Islet precursor cell (in vitro differentiated cells): ENCODE data around the gene LURAP1L.
"Not testable (repeated sequence)": the region's sequence is repeated elsewhere in the genome, so short reads cannot be mapped to it uniquely, and the experiment has no call there.

Experiments used
- DNase-seq: peaks from one replicate; pipeline ENCODE4 v3.0.0-alpha.2; 2018

Gene LURAP1L

DNA sequence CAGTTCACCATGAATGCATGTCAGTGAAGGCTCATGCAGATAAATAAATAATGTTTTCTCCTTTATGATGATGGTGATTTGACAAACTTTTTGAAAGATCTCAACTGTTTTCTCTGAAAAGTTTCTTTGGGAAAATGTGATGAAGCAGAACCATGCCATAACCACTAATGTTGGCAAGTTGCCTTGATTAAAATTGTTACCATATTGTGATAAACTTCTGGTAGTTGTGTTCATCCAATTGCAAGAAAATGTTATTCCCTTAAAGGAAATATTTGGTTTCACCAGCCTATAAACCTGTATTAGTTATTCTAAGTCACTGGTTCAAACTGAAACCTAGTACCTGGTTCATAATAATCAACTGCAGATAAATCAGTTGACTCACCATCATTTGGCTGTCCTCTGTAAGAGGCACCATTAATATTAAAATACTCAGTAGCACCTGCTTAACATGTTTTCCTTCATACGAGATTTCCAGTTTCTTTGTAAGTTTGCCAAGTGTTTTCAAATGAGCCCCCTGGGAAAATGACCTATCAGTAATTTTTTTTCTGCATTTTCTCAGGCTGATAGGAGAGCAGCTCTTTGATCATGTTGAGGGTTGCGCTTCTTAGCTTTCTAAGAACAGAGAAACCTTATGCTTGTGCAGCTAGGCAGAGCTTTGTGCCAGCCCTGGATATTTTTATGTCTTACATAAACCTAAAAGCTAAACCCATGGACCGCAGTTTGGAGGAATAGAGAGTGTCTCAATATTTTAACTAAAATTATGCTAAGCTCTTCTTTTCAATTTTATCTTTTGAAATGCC is 88.0 kb downstream of the LURAP1L start:
- no peak for DNase-seq

- DNase-seq = no peak
Measured at GRCh38 chr9:12863618-12864017, 88.8 kb downstream of the LURAP1L start.

DNA sequence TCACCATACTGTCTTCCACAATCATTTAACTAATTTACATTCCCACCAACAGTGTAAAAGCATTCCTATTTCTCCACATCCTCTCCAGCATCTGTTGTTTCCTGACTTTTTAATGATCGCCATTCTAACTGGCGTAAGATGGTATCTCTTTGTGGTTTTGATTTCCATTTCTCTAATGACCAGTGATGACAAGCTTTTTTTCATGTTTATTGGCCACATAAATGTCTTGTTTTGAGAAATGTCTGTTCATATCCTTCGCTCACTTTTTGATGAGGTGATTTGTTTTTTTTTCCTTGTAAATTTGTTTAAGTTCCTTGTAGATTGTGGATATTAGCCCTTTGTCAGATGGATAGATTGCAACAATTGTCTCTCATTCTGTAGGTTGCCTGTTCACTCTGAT is 90.6 kb downstream of the LURAP1L start:
- not testable (repeated sequence) for DNase-seq
